Endothelial cell of hepatic sinusoid (primary cell): ENCODE data around the gene PTX4.

Source experiments
- in situ Hi-C: cut with HindIII; loops from 2 replicates; pipeline ENCODE4 v1.10.0; 2017; ENCODE audit warnings: low sequenced_read_pairs

PTX4 gene, protein sequence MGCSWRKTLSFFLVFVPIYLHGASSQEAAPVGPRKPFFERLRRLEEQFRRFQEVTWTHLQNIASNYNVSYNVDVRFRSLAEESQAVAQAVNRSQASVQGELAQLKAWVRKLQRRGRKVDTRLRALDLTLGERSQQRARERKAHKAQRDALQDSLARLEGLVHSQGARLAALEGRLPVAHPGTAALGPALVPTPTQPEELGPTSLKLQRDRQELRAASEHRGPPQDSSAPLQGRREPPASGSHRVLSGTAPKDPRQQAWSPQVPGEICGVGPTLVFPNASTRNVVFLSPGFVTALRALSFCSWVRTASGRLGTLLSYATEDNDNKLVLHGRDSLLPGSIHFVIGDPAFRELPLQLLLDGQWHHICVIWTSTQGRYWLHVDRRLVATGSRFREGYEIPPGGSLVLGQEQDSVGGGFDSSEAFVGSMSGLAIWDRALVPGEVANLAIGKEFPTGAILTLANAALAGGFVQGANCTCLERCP

DNA sequence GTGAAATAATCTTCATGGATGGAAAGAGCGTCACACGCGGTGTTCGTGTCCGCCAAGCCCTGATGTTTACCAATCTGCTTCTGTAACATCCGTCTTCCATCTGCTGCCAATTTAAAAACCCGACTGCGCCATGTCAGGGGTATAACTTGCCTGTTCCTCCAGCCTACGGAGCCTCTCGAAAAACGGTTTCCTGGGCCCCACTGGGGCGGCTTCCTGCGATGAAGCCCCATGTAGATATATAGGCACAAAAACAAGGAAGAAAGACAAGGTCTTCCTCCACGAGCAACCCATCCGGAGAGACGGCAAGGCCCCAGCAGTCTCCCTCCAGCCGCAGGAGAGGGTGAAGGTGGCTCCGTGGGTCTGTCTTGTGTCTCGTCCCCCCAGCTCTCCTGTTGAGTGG lies at the start of gene PTX4:
TSS of gene PTX4 (minus strand) at position 326 of the 400 bp plus-strand sequence. CDS start at position 291, 35 bp downstream.
- in situ Hi-C loops: loop anchor here (10.0 kb wide), 1 partner anchor 54 kb away; the partner anchor contains the start of gene PERCC1

DNA sequence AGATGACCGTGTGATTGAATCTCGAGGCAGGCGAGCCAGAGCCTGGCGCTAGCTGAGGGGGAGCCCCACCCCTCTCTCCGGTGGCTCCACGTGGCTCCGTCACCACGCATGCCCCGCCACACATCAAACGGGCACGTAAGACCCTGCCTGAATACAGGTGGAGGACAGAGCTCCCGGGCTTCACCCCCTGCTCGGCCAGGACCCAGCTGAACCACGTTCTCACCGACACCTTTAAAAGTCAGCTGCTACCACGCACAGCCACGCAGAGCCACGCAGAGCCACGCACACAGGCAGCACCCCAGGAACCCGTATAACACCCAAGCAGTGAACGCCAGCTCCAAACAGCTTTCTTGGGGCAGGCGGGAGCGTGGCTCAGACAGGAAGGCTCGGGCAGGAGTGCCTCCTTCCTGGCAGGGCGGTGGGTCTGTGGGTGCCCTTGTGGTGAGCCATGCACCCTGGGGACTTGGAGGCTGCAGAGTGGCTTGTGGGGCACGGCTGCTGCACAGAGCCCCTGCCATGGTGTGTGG lies 49.1 kb upstream of the PTX4 start:
- in situ Hi-C loops: no loop called here

DNA sequence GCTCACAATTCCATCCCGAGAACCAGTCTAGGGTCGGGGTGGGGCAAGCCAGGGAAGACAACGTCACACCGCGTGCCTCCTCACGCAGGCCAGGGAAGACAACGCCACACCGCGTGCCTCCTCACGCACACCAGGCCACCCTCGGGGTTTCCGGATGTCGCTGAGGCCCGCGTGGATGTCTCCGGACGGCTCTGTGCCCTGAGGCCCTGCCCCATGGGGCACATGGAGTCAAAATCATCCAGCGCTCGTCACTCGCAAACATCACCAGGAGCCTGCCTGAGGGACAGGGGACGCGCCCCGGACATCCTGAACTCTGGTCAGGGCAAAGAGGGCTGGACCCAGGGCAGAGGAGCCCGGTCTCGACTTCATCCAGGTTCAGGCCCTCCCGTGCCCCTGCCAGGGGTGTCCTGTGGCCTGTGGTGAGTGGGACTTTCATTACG lies 48.4 kb upstream of the PTX4 start:
- in situ Hi-C loops: no loop called here

DNA sequence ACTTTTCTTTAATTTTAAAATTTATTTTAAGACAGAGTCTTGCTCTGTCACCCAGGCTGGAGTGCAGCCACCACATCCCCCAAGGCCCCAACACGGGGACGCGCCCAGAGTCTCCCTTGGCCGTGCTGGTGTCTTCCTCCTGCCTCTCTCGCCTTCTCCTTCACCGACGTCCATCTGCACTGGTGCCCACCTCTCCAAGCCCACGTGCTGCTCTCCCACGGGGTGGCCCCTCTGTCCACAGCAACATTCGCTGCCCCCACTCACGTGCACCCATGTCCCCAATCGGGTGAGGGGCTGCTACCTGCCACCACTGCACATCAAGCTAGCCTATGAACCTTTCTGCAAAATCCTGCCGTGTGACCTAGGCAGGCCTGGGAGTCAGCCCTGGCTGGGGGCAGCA lies 47.9 kb upstream of the PTX4 start:
- in situ Hi-C loops: no loop called here

DNA sequence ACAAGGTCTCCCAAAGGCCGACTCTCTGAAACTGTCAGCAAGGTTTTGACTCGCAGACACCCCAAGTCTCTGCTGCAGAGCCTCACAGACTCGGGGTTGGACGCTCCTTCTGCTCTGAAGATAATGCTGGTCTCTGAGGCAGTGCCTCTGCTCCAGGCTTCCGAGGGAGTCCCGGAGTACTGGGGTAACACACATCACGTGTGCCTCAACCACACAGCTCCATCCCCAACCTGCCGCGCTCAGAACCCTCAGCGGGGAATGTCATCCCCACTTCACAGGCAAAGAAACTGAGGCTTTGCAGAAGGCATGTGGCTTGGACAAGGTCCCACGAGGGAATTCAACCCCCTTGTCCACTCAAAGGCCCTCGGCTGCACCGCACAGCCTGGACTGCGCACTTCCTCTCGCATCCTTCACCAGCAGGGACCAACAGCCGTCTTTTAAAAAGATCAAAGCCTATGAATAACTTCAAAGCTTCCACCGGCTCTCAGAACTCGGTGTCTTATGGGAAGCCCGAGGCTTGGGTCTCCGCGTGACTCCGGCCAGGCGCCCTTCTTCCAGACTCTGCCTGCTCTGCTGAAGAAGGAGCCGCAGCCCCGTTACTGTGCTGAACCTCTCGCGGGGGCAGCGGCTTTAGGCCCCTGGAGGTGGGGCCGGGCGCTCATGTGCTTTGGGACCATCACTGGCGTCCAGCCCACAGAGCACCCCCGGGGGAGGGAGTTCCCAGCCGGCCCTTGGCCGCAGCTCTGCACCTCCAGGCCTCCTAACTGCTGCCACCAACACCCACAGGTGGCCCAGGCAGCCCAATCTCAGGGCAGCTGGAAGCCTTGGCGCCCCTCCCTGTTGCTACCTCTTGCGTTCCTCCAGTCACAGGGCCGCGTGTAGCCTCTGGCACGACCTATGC lies 46.9 kb upstream of the PTX4 start:
- in situ Hi-C loops: no loop called here

DNA sequence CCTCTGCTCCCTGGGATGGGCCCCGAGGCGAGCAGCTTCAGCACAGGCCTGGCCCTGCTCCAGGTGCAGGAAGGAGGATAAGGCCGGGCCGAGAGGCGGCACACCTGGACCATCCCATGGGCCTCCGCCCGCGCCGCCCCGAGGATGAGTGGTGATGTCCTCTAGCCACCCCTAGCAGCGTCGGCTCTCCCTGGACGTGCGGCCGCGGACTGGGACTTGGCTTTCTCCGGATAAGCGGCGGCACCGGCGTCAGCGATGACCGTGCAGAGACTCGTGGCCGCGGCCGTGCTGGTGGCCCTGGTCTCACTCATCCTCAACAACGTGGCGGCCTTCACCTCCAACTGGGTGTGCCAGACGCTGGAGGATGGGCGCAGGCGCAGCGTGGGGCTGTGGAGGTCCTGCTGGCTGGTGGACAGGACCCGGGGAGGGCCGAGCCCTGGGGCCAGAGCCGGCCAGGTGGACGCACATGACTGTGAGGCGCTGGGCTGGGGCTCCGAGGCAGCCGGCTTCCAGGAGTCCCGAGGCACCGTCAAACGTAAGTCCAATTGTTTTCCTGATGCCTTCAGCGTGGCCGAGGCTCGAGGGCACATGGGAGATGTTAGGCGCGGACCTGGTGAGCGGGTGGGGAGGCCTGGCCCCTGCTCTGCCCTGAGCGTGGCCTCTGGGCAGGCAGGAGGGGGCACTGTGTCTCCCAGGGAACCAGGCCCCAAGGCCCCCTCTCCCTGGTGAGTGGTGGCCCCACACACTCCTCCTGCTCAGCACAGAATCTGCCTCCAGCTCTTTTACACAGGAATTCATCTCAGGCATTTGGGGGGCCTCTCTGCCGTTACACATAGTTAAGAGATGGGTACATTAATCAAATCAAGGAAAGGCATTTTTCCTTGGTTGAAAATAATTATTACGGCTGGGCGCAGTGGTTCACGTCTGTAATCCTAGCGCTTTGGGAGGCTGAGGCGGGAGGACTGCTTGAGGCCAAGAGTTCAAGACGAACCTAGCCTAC lies 45.6 kb upstream of the PTX4 start:
- in situ Hi-C loops: no loop called here

DNA sequence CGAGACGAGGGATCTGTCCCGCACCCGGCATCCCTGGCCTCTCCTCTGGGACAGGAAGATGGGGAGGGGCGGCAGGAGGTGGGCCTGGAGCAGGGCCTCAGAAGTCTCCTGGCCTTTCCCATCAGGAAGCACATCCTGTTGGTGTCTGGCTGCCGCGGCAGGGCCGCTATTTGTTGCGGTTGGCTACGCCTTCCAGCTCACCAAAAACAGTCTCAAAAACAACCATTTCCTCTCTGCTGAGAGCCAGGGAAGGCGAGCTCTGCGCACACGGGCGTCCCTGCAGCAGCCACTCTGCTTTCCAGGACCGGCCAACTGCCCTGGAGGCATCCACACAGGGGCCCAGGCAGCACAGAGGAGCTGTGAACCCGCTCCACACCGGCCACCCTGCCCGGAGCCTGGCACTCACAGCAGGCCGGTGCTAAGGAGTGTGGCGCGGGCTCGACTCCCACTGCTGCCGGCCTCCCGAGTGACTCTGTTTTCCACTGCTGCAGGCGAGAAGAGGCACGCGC lies 44.8 kb upstream of the PTX4 start, which contains the start of gene TMEM204:
TSS of gene TMEM204 (plus strand) at position 224 of the 509 bp plus-strand sequence. CDS start 610 bp downstream, outside the sequence.
- in situ Hi-C loops: no loop called here

DNA sequence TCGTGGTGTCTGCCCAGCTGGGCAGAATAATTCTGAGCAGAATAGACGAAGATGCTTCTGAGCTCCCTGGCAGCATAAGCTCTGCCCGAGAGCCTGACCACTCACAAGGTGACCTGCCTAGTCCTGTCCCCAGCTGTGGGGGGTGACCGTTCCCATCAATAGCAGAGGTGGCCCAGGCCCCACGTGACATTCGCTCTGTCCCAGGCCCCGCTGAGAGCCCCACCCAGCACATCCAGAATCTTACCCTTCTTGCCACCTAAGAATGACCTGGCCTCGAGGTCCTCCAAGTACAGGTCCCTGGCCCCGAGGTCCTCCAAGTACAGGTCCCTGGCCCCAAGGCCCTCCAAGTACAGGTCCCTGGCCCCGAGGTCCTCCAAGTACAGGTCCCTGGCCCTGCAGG lies 44.0 kb upstream of the PTX4 start:
- in situ Hi-C loops: no loop called here

DNA sequence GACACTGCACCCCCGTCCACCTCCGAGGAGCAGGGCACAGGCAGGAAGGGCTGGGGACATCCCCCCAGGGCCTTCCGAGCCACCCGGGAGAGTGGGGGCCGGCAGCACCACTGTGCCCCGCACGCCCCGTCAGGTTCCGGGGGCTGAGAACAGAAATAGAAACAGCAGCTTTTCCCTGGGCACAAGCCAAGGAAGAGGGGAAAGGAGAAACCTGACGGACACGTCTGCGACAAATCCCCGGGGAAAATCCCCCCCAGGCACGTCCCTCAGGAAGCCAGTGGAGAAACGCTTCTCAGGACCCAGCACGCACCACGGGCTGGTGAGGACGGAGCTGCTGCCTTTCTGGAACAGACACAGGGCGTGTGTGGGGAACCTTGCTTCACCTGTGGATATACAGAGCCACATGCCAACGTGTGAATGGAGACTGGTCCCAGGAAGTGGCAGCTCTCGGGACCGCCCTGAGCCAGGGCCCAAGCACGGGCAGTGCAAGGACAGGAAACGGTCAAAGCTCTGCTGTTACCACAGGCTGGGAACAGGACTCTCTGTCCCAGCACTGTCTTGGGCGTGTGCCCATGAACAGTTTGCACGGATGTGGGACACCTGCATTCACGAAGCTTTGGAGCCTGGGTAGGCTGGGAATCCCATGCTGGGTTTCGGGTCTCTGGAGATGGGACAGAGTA lies 43.5 kb upstream of the PTX4 start:
- in situ Hi-C loops: no loop called here

DNA sequence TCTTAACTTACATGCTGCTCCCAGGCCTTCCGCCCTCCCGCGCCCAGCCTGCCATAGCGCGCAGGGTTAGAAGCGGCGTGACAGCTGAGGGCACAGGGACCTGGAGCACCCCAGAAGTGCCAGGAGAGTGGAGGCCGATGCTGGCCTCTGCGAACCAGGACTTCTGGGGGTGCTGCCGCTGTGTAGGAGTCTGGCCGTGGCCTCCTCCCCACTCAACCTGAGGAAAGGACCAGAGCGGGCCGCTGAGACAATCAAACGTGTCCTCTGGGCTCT lies 42.8 kb upstream of the PTX4 start:
- in situ Hi-C loops: no loop called here

DNA sequence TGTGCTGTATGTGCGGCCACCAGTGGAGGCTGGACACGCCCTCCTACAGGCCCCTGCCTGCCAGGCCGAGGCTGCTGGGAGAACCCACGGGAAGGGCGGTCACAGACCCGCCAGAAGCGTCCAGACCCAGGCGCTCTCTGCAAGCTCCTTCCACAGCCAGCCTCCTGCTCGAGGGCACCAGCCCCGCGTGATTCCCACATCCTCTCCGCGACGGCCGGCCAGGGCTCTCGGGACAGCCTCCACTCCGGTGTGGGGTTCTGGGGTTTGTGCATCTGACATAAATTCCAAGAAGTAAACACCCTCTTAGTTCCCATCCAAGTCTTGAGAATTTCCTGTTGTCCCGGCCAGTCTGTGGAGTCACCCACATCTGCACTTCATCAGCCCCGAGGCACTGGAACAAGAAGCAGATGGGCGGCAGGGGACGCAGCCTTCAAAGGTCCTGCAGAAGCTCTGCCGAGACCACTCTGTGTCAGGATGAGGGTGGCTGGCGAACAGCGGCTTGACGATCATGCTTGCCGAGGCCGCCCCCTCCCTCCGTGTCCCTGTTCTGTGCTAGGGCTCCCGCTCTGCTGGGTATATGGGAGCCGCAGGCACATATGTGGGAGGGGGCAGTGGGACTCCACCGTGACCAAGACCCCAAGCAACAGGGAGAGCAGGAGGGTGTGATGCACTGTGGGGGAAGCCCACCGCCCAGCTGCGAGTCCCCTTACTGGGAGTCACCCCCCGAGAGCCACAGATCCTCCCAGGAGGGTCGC lies 42.3 kb upstream of the PTX4 start:
- in situ Hi-C loops: no loop called here

DNA sequence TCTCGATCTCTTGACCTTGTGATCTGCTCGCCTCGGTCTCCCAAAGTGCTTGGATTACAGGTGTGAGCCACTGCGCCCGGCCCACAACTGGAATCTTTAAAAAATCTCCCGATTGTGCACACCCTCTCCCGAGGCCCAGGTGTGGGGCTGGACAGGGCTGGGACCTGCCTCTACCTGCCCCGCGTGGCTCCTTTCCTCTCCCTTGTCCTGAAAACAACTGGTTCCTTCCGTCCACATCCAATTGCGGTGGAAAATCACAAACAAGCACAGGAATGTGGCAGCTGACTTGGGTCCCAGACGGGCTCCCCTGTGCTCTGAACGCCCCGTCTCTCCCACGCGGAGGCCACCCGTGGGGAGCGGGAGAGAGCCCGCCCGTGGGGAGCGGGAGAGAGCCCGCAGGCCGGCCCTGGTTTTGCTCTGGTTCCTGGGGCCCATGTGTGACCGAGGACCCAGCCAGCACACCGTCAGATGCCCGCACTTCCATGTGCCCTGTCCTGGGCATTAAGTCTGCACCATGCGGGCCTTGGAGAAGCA lies 41.7 kb upstream of the PTX4 start:
- in situ Hi-C loops: no loop called here

DNA sequence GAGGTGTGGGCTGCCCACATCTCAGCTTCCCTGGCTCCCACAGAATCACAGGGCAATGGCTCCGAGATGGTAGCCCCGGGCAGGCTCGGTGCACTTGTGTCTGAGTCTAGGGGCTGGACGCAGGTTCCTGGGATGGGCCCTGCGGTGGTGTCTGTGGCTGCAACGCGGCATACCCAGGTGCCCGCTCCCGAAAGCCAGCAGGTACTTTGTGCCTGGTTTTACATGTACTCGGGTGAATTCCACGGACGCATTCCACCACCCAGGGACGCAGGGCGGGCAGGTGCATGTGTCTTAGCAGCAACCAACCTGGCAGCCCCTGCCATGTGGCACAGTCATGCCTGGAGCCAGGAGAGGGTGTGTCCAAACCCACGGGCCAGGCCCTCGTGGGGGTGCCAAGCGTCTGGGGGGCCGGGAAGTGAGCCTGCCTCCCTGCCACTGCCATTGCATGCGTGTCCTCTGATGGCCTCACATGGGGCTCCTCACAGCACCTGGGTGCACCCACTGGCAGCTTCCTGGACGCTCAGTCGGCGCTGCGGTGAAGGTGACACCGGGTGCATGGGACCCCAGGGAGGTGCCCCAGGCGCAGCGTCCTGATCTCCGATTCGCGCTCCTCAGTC lies 40.3 kb upstream of the PTX4 start:
- in situ Hi-C loops: no loop called here

DNA sequence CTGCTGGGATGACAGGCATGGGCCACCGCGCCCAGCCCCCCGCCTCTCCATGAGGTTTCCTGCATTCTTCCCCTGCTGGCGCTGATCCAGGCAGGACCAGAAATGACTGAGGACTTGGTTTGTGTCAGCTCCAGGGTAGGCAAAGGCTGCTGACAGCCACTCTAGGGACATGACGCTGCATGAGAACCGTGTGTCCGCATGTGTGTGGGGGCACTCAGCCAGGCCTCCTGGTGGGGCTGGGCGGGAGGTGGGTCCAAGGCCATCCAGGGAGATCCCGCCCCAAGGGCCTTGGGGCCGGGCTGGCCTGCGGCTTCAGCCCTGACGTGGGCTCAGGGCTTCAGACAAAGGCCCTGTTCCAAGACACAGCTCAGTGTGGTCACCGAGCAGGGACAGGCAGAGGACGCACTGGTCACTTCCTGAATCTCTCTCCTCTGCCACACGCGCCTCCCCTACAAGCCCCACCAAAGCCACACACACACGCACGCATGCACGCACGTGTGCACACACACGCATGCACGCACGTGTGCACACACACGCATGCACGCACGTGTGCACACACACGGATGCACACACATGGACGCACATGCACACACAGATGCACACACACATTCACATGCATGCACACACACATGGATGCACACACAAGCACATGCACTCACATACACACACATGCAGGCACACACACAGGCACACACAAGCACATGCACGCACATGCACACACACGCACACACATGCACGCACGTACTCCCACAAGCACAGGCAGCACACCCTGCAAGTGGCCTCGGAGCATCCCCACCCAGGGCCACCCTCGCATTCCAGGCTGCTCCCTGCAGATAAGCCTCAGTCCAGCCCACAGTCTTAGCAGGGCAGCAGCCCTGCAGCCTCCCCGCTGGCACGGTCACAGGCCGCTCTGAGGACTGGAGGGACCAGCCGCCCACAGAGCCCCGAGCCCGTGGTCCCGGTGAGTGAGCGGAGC lies 39.4 kb upstream of the PTX4 start:
- in situ Hi-C loops: no loop called here

DNA sequence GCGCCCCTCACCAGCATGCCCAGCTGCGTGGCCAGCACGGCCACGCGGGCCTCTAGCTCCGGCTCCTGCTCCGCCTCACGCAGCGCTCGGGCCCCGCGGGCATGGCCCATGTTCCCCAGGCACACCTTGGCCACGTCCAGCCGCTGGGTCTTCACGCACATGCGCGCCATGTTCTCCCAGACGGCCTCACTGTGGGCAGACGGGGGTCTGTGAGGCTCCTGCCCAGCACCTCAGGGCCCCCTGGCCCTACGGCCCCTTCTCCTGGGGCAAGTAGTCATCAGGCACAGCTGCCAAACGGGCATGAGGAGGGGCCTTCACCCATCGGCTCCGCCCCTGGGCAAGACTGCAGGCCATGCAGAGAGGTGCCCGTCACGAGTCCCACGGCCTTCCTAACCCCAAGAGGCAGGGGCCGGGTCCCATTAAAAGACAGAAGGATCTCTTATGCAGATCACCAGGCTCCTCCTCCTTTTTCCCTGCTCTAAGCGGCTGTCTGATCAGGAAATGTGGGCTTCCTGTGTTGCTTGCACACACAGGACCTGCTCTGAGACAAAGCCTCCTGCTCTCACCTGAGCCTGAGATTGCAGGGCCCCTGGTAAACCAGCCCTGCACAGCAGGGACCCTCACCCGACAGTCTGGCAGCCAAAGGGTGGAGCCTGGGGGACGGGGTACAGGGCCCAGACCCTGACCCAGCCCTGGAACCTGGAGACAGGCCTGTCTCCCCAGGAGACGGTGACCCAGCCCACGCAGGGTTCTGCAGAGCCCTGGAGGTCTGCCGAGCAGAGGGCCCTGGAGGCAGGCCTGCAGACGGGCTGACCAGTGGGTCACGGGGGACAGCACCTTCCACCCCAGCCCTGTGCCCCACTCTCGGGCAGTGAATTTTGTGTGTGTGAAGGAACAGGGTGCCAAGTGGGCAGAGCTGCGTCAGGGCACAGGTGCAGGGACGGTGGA lies 38.1 kb upstream of the PTX4 start:
- in situ Hi-C loops: no loop called here
